ENCODE measurements around the gene EBF3. TPM values are rescaled to one million over a fixed set of nuclear protein-coding genes. Genes with fewer than 3 reads are reported as not detected.

EBF3 gene
- total RNA-seq, 1 experiment from 2014 or later, result 0.22 TPM

GRCh38 chr10:129877773-129878371 is 86.2 kb downstream of the EBF3 start:
- Mint-ChIP-seq H3K27me3 (ENCODE audit: low read depth) (peaks cover 15% of the 10 kb centered on the region), H3K9me3 (no peaks in the 10 kb centered on the region), H3K4me1 (peaks cover 4 to 7% of the 10 kb centered on the region in 2 experiments; a peak in 3 of 4 replicates), H3K36me3 (ENCODE audit: insufficient read depth in 1 of 3, low read depth in 3 of 3) (no peaks in the 10 kb centered on the region), H3K27ac (no peak overlapping the region), H3K4me3 (no peak overlapping the region)
- H3K27ac ChIP-seq (ENCODE audit: insufficient read length, low read depth, low read length), result no peak overlapping the region
- no CpG with 5 or more reads among the region's 9 CpGs for WGBS (ENCODE audit: extremely low coverage, insufficient read length, low lambda C conversion rate)
- H3K27me3 ChIP-seq (ENCODE audit: insufficient read depth, low read length), result no peaks in the 10 kb centered on the region
- no peak overlapping the region for H4K5ac ChIP-seq (ENCODE audit: insufficient read length, low read depth, low read length)
- H4K20me1 ChIP-seq (ENCODE audit: control insufficient read depth, insufficient read depth, insufficient read length), result no peaks in the 10 kb centered on the region
- H3K56ac ChIP-seq (ENCODE audit: insufficient read length, low read depth, low read length), result no peak overlapping the region
- no peaks in the 10 kb centered on the region for H3K79me2 ChIP-seq (ENCODE audit: insufficient read depth, low read length)
- H3K9ac ChIP-seq (ENCODE audit: extremely low read depth, insufficient read length, low read length), result no peak overlapping the region
- H3K14ac ChIP-seq (ENCODE audit: insufficient read depth, low read length), result no peak overlapping the region
- H4K8ac ChIP-seq (replicated peaks; ENCODE audit: insufficient read length, low read depth, low read length), result no peak overlapping the region
- no peak overlapping the region for H3T11ph ChIP-seq (ENCODE audit: low read length)
- H2AK5ac ChIP-seq (ENCODE audit: insufficient read length, low read length), result no peak overlapping the region
- no peaks in the 10 kb centered on the region for H3K79me1 ChIP-seq (ENCODE audit: insufficient read depth, low read depth, low read length, poor library complexity, severe bottlenecking)
- no peak overlapping the region for H3K23ac ChIP-seq (ENCODE audit: insufficient read length, low read depth, low read length)
- no peak overlapping the region for H2BK12ac ChIP-seq (ENCODE audit: insufficient read length, low read depth, low read length)
- H3K9me3 ChIP-seq (ENCODE audit: control insufficient read depth, low read depth, low read length), result no peaks in the 10 kb centered on the region
- no peaks in the 10 kb centered on the region for H3K23me2 ChIP-seq (ENCODE audit: insufficient read length, low read depth, low read length, poor library complexity, severe bottlenecking)
- no peak overlapping the region for H2BK15ac ChIP-seq (ENCODE audit: low read depth, low read length)
- peak; percentile 87 for TF ChIP-seq CTCF (conservative IDR thresholded peaks at IDR 0.05)
- H3K4ac ChIP-seq (ENCODE audit: low read depth, low read length), result no peak overlapping the region
- no peak overlapping the region for H4K91ac ChIP-seq (ENCODE audit: insufficient read length, low read depth, low read length)
- no peak overlapping the region for H2BK120ac ChIP-seq (ENCODE audit: low read depth, low read length, poor library complexity, severe bottlenecking)
- no peak overlapping the region for H3K4me2 ChIP-seq (ENCODE audit: insufficient read depth, insufficient read length, low read length)
- H3K18ac ChIP-seq (ENCODE audit: insufficient read length, low read depth, low read length), result no peak overlapping the region
- no peak overlapping the region for H2AFZ ChIP-seq (ENCODE audit: low read length)
- H3K4me1 ChIP-seq (ENCODE audit: insufficient read depth, low read length), result no peaks in the 10 kb centered on the region
- H2BK5ac ChIP-seq (ENCODE audit: insufficient read length, low read length), result no peak overlapping the region
- H2BK20ac ChIP-seq (ENCODE audit: low read depth, low read length, poor library complexity, severe bottlenecking), result no peak overlapping the region
- peak; percentile 65 for DNase-seq
